ENCODE data around the gene GLIPR2.

GLIPR2 gene

GRCh38 chr9:36136272-36136893 is at the start of gene GLIPR2:
Gene GLIPR2, plus strand, starts transcription at chr9:36136733. Its CDS starts 46 bp downstream, at chr9:36136779.
- TF ChIP-seq ZBTB7A (IDR thresholded peaks at IDR 0.05; ENCODE audit: low read depth) (peak; percentile 24; the same call in 1 of the 2 replicates), FOXM1 (IDR thresholded peaks at IDR 0.05; ENCODE audit: borderline replicate concordance, low read depth) (no peak), RAD21 (IDR thresholded peaks at IDR 0.05; ENCODE audit: low read depth) (no peak), USF1 (IDR thresholded peaks at IDR 0.05) (peak; percentile 14; the same call in 1 of the 2 replicates), TEAD4 (IDR thresholded peaks at IDR 0.05) (no peak), NFIC (IDR thresholded peaks at IDR 0.05) (no peak), TAF1 (IDR thresholded peaks at IDR 0.05; ENCODE audit: low read depth) (0 out of 2 replicates have a peak, but pooled peaks have one; percentile 36), MAX (IDR thresholded peaks at IDR 0.05) (no peak), REST (IDR thresholded peaks at IDR 0.05; ENCODE audit: low read depth) (no peak)

GRCh38 chr9:36088020-36088419 is 48.5 kb upstream of the GLIPR2 start:
- TF ChIP-seq FOXM1 (IDR thresholded peaks at IDR 0.05; ENCODE audit: borderline replicate concordance, low read depth) (no peak), TCF12 (IDR thresholded peaks at IDR 0.05; ENCODE audit: low read depth) (no peak), USF1 (IDR thresholded peaks at IDR 0.05) (no peak), CEBPB (IDR thresholded peaks at IDR 0.05) (no peak), TAF1 (IDR thresholded peaks at IDR 0.05; ENCODE audit: low read depth) (no peak), YY1 (IDR thresholded peaks at IDR 0.05; ENCODE audit: low read depth) (no peak), ZBTB7A (IDR thresholded peaks at IDR 0.05; ENCODE audit: low read depth) (no peak), EP300 (IDR thresholded peaks at IDR 0.05; ENCODE audit: borderline replicate concordance) (no peak), EGR1 (IDR thresholded peaks at IDR 0.05) (no peak), NFIC (IDR thresholded peaks at IDR 0.05) (no peak), RAD21 (IDR thresholded peaks at IDR 0.05; ENCODE audit: low read depth) (no peak), MAX (IDR thresholded peaks at IDR 0.05) (no peak), REST (IDR thresholded peaks at IDR 0.05; ENCODE audit: low read depth) (no peak), CREB1 (IDR thresholded peaks at IDR 0.05; ENCODE audit: low read depth) (no peak), TEAD4 (IDR thresholded peaks at IDR 0.05) (no peak)

GRCh38 chr9:36091026-36091953 is 45.2 kb upstream of the GLIPR2 start:
- TF ChIP-seq MAX (IDR thresholded peaks at IDR 0.05): no peak; the same call in 1 of the 2 replicates
- no peak for TF ChIP-seq CEBPB (IDR thresholded peaks at IDR 0.05)
- no peak for TF ChIP-seq TCF12 (IDR thresholded peaks at IDR 0.05; ENCODE audit: low read depth)
- peak; percentile 24 for TF ChIP-seq RAD21 (IDR thresholded peaks at IDR 0.05; ENCODE audit: low read depth)
- TF ChIP-seq NFIC (IDR thresholded peaks at IDR 0.05): peak; percentile 81
- TF ChIP-seq REST (IDR thresholded peaks at IDR 0.05; ENCODE audit: low read depth): no peak
- TF ChIP-seq CREB1 (IDR thresholded peaks at IDR 0.05; ENCODE audit: low read depth): no peak
- TF ChIP-seq EP300 (IDR thresholded peaks at IDR 0.05; ENCODE audit: borderline replicate concordance): no peak; the same call in 1 of the 2 replicates
- no peak for TF ChIP-seq EGR1 (IDR thresholded peaks at IDR 0.05)
- TF ChIP-seq ZBTB7A (IDR thresholded peaks at IDR 0.05; ENCODE audit: low read depth): no peak
- peak; percentile 87 for TF ChIP-seq TEAD4 (IDR thresholded peaks at IDR 0.05)
- no peak for TF ChIP-seq YY1 (IDR thresholded peaks at IDR 0.05; ENCODE audit: low read depth)
- no peak for TF ChIP-seq TAF1 (IDR thresholded peaks at IDR 0.05; ENCODE audit: low read depth)
- TF ChIP-seq USF1 (IDR thresholded peaks at IDR 0.05): no peak
- 0 out of 2 replicates have a peak, but pooled peaks have one; percentile 18 for TF ChIP-seq FOXM1 (IDR thresholded peaks at IDR 0.05; ENCODE audit: borderline replicate concordance, low read depth)
